H1 (cell line): ENCODE data around the gene JADE3. TPM values are rescaled to one million over a fixed set of nuclear protein-coding genes. Genes with fewer than 3 reads are reported as not detected.

Experiments used
- CTCF ChIA-PET: fragments of 300-600 bp; sonication (Branson Sonifier 250); formaldehyde crosslinking; loops from one replicate; lab custom pipeline; 2021; ENCODE audit not compliant: partially characterized antibody; lab: Charles Lee
- POLR2A ChIA-PET: fragments of 300-600 bp; sonication (Branson Sonifier 250); formaldehyde crosslinking; loops from one replicate; lab custom pipeline; 2021; ENCODE audit warnings: inconsistent platforms; ENCODE audit not compliant: partially characterized antibody; lab: Charles Lee
- DNase-seq, 2 experiments: peaks; one replicate each; pipeline versions ENCODE4 v3.0.0 to v3.0.0-alpha.2; 2010 to 2022; ENCODE audit warnings: low spot score in 2 of 2, low read depth in 1 of 2, mixed read lengths in 1 of 2
- FAIRE-seq: peaks from 2 replicates; lab custom pipeline; 2011; peaks lifted over from hg19 to GRCh38; lab: Jason Lieb, UNC
- H2AFZ ChIP-seq: 2 replicates; pipeline ENCODE4 v1.8.1; 2012; ENCODE audit warnings: low read length, inconsistent platforms
- H2AK5ac ChIP-seq: 2 replicates; pipeline ENCODE4 v1.6.1; 2013; ENCODE audit warnings: low read depth, low read length
- H2BK120ac ChIP-seq: replicated peaks from 2 replicates; pipeline ENCODE3; 2013; ENCODE audit warnings: low read depth, low read length, inconsistent platforms
- H2BK12ac ChIP-seq: 2 replicates; pipeline ENCODE4 v1.6.1; 2013; ENCODE audit warnings: low read depth, low read length
- H2BK15ac ChIP-seq: 2 replicates; pipeline ENCODE4 v1.6.1; 2013; ENCODE audit warnings: low read length
- H2BK20ac ChIP-seq: 2 replicates; pipeline ENCODE4 v1.6.1; 2013; ENCODE audit warnings: low read length
- H2BK5ac ChIP-seq: 2 replicates; pipeline ENCODE4 v1.6.1; 2013; ENCODE audit warnings: low read depth, low read length
- H3K14ac ChIP-seq: 2 replicates; pipeline ENCODE4 v1.6.1; 2013; ENCODE audit warnings: inconsistent platforms; ENCODE audit not compliant: insufficient read length
- H3K18ac ChIP-seq: 2 replicates; pipeline ENCODE4 v1.6.1; 2013; ENCODE audit warnings: low read length; ENCODE audit errors: extremely low read depth
- H3K23ac ChIP-seq: 2 replicates; pipeline ENCODE4 v1.6.1; 2013; ENCODE audit warnings: inconsistent platforms; ENCODE audit not compliant: insufficient read length
- H3K23me2 ChIP-seq: 2 replicates; pipeline ENCODE4 v1.6.1; 2013; ENCODE audit warnings: low read depth, low read length
- H3K27ac ChIP-seq: 2 replicates; pipeline ENCODE4 v1.6.1; 2011; ENCODE audit warnings: low read depth, low read length, inconsistent platforms
- H3K27me3 ChIP-seq, 4 experiments: replicated peaks in 1 of 4; 1 replicate in 1 of 4; 2 replicates in 3 of 4; pipeline versions ENCODE4 v1.6.1 to v1.8.1; 2011 to 2013; ENCODE audit warnings: low read length in 3 of 4, mild to moderate bottlenecking in 3 of 4, inconsistent platforms in 2 of 4, mixed read lengths in 2 of 4, moderate library complexity in 1 of 4; ENCODE audit not compliant: control insufficient read depth in 3 of 4, insufficient read depth in 3 of 4; ENCODE audit errors: extremely low read depth in 1 of 4
- H3K36me3 ChIP-seq, 4 experiments: 2 replicates each; pipeline versions ENCODE4 v1.6.1 to v1.8.1; 2011 to 2013; ENCODE audit warnings: mild to moderate bottlenecking in 4 of 4, low read length in 3 of 4, moderate library complexity in 2 of 4, control low read depth in 1 of 4, inconsistent platforms in 1 of 4; ENCODE audit not compliant: insufficient read depth in 4 of 4, control insufficient read depth in 2 of 4
- H3K4ac ChIP-seq: replicated peaks from 2 replicates; pipeline ENCODE3; 2013; ENCODE audit warnings: low read length, low read depth, mixed read lengths, inconsistent platforms; ENCODE audit not compliant: insufficient read length
- H3K4me1 ChIP-seq, 4 experiments: replicated peaks in 1 of 4; 1 replicate in 1 of 4; 2 replicates in 3 of 4; pipeline versions ENCODE4 v1.6.1 to v1.8.1; 2011 to 2013; ENCODE audit warnings: low read length in 3 of 4, inconsistent platforms in 2 of 4, mixed read lengths in 1 of 4; ENCODE audit not compliant: insufficient read depth in 4 of 4, control insufficient read depth in 3 of 4
- H3K4me2 ChIP-seq, 2 experiments: 2 replicates each; pipeline versions ENCODE4 v1.6.1 to v1.8.1; 2011 to 2013; ENCODE audit warnings: low read depth in 2 of 2, low read length in 2 of 2, control low read depth in 1 of 2, inconsistent platforms in 1 of 2, mild to moderate bottlenecking in 1 of 2; ENCODE audit not compliant: insufficient read depth in 1 of 2
- H3K4me3 ChIP-seq, 4 experiments: fragments of 200-600, 300-600 bp in 1 of 4; sonication (generic), shearing (Covaris generic), sonication (Bioruptor Twin) in 1 of 4; 2 replicates each; pipeline versions ENCODE4 v1.5.1 to v1.8.1; 2011 to 2016; ENCODE audit warnings: low read length in 4 of 4, low read depth in 3 of 4, control low read depth in 2 of 4, inconsistent platforms in 2 of 4, mild to moderate bottlenecking in 2 of 4, mixed read lengths in 1 of 4, moderate library complexity in 1 of 4; ENCODE audit not compliant: insufficient read depth in 2 of 4; ENCODE audit errors: extremely low read depth in 1 of 4
- H3K56ac ChIP-seq: replicated peaks from 2 replicates; pipeline ENCODE3; 2013; ENCODE audit warnings: low read depth, mild to moderate bottlenecking, mixed read lengths, low read length, inconsistent platforms; ENCODE audit not compliant: insufficient read length
- H3K79me1 ChIP-seq: 2 replicates; pipeline ENCODE4 v1.6.1; 2013; ENCODE audit warnings: low read depth, low read length, control low read depth
- H3K79me2 ChIP-seq, 2 experiments: 2 replicates each; pipeline versions ENCODE4 v1.6.1 to v1.8.1; 2012 to 2013; ENCODE audit warnings: low read length in 2 of 2, mild to moderate bottlenecking in 2 of 2, inconsistent platforms in 1 of 2; ENCODE audit not compliant: insufficient read depth in 2 of 2, control insufficient read depth in 1 of 2
- H3K9ac ChIP-seq, 4 experiments: replicated peaks in 1 of 4; 1 replicate in 1 of 4; 2 replicates in 3 of 4; pipeline versions ENCODE4 v1.6.1 to v1.8.1; 2011 to 2013; ENCODE audit warnings: low read depth in 3 of 4, low read length in 3 of 4, control low read depth in 2 of 4, mild to moderate bottlenecking in 2 of 4, moderate library complexity in 2 of 4, inconsistent platforms in 1 of 4; ENCODE audit errors: extremely low read depth in 1 of 4
- H3K9me3 ChIP-seq, 2 experiments: 2 replicates each; pipeline versions ENCODE4 v1.6.1 to v1.8.1; 2012 to 2013; ENCODE audit warnings: mild to moderate bottlenecking in 2 of 2, moderate library complexity in 2 of 2, control low read depth in 1 of 2, inconsistent platforms in 1 of 2, low read depth in 1 of 2, low read length in 1 of 2, mixed read lengths in 1 of 2; ENCODE audit not compliant: insufficient read depth in 2 of 2
- H4K20me1 ChIP-seq, 2 experiments: replicated peaks in 1 of 2; 2 replicates each; pipeline versions ENCODE3 to v1.8.1; 2011 to 2013; ENCODE audit warnings: inconsistent platforms in 2 of 2, low read length in 2 of 2, mild to moderate bottlenecking in 1 of 2; ENCODE audit not compliant: insufficient read depth in 2 of 2, control insufficient read depth in 1 of 2
- H4K5ac ChIP-seq: 2 replicates; pipeline ENCODE4 v1.6.1; 2013; ENCODE audit warnings: low read length, low read depth, mixed read lengths, inconsistent platforms; ENCODE audit not compliant: insufficient read length
- H4K8ac ChIP-seq: 2 replicates; pipeline ENCODE4 v1.8.0; 2013; ENCODE audit warnings: mild to moderate bottlenecking, moderate library complexity, low read length, inconsistent platforms; ENCODE audit not compliant: insufficient read depth; ENCODE audit errors: extremely low read depth
- H4K91ac ChIP-seq: replicated peaks from 2 replicates; pipeline ENCODE3; 2013; ENCODE audit warnings: low read length, mixed read lengths, inconsistent platforms; ENCODE audit not compliant: insufficient read length
- BCL11A ChIP-seq, 2 experiments: IDR thresholded peaks; one replicate each; pipeline ENCODE4 v1.6.1; 2011; ENCODE audit warnings: low read depth in 2 of 2, low read length in 2 of 2, mild to moderate bottlenecking in 2 of 2
- CBX8 ChIP-seq: fragments of 300-800, 300-1000 bp; sonication (generic); IDR thresholded peaks from 2 replicates; pipeline ENCODE4 v1.7.1; 2016; ENCODE audit warnings: low read depth, low read length, borderline replicate concordance
- GABPA ChIP-seq: IDR thresholded peaks from 2 replicates; pipeline ENCODE4 v1.6.1; 2011; ENCODE audit warnings: mild to moderate bottlenecking, low read length, moderate library complexity, borderline replicate concordance; ENCODE audit not compliant: insufficient read depth
- JUND ChIP-seq: IDR thresholded peaks from 2 replicates; pipeline ENCODE4 v1.6.1; 2011; ENCODE audit warnings: mild to moderate bottlenecking, improper control_type of control experiment, low read length
- SP4 ChIP-seq: IDR thresholded peaks from 2 replicates; pipeline ENCODE4 v1.6.1; 2012; ENCODE audit warnings: low read length, inconsistent platforms
- TBP ChIP-seq: IDR thresholded peaks from 2 replicates; pipeline ENCODE4 v1.6.1; 2011; ENCODE audit warnings: low read depth, low read length, improper control_type of control experiment
- WGBS, 2 experiments: shearing (Covaris generic) in 1 of 2; methylation state at CpG; one replicate each; pipeline versions ENCODE4 v1.1.6 to v1.1.7; 2013 to 2015; ENCODE audit warnings: low lambda C conversion rate in 2 of 2, mixed read lengths in 2 of 2, inconsistent platforms in 1 of 2, low coverage in 1 of 2, missing lambda C conversion rate in 1 of 2; ENCODE audit not compliant: insufficient replicate concordance in 2 of 2, insufficient coverage in 1 of 2, insufficient read length in 1 of 2; ENCODE audit errors: extremely low coverage in 1 of 2, missing lambda C conversion rate in 1 of 2; 5-methylcytosine and 5-hydroxymethylcytosine counted together
- polyA plus RNA-seq, 7 experiments: library from polyadenylated mRNA; depleted of rRNA in 3 of 7; stranded (reverse) in 5 of 7; unstranded in 2 of 7; fragments of >200 nt in 5 of 7; fragments of 200-250 nt in 2 of 7; gene quantifications; 1 replicate in 5 of 7; 2 replicates in 1 of 7; 4 replicates in 1 of 7; pipeline versions ENCODE4 v1.2.1 to v1.2.3, GENCODE V29; 2011 to 2013; ENCODE audit warnings: missing spikeins in 2 of 7, mixed read lengths in 2 of 7
- total RNA-seq: library from RNA; stranded (reverse); fragmentation: NEBNext Ultra II Directional; extraction: Animal tissue kit (Norgen Biotek cat#: 25700); gene quantifications from 2 replicates; pipeline ENCODE4 v1.2.1, GENCODE V29; 2021

The JADE3 gene
- total and polyA plus RNA-seq, 2 of the 8 experiments (the other 6 are each of a cell fraction or from before 2014, with no cell fraction given): 6.9 to 21.5 TPM

- 87% methylated on average over 2 of the region's 2 CpGs; no CpG with 5 or more reads in 1 of the 2 experiments for WGBS, 2 experiments
- no peaks in the 10 kb centered on the region for H3K9me3 ChIP-seq
- TF ChIP-seq SP4 (no peak), CBX8 (no peak), TBP (no peak), GABPA (no peak), JUND (no peak), BCL11A (IDR thresholded peaks at IDR 0.05; ENCODE audit: low read depth in 2 of 2, low read length in 2 of 2) (no peak)
- no peak overlapping the region for H2BK5ac ChIP-seq
- H4K20me1 ChIP-seq: no peaks in the 10 kb centered on the region
- no peak overlapping the region for H4K5ac ChIP-seq
- FAIRE-seq (no peak), DNase-seq (no peak)
- H3K27me3 ChIP-seq: no peaks in the 10 kb centered on the region
- H3K4me2 ChIP-seq: no peak overlapping the region
- no peak overlapping the region for H2AFZ ChIP-seq
- no peak overlapping the region for H3K18ac ChIP-seq
- POLR2A ChIA-PET: no interaction called here
- no peaks in the 10 kb centered on the region for H3K79me1 ChIP-seq
- H2BK15ac ChIP-seq: no peak overlapping the region
- no peak overlapping the region for H2BK20ac ChIP-seq
- no peak overlapping the region for H2AK5ac ChIP-seq
- H3K14ac ChIP-seq: no peak overlapping the region
- H3K56ac ChIP-seq: no peak overlapping the region
- no peak overlapping the region for H3K23ac ChIP-seq
- H4K8ac ChIP-seq: no peak overlapping the region
- no peak overlapping the region for H3K27ac ChIP-seq
- no peak overlapping the region for H3K9ac ChIP-seq
- H3K4me3 ChIP-seq: no peak overlapping the region
- no peak overlapping the region for H2BK120ac ChIP-seq
- CTCF ChIA-PET: interaction anchor here (1.0 to 2.7 kb wide), 8 partner anchors 17 to 161 kb away, joined by 3 to 12 read pairs (median 4); no protein-coding TSS in a partner anchor
- H3K23me2 ChIP-seq: no peaks in the 10 kb centered on the region
- no peaks in the 10 kb centered on the region for H3K36me3 ChIP-seq
- no peaks in the 10 kb centered on the region for H3K79me2 ChIP-seq
- no peaks in the 10 kb centered on the region; a peak in 1 of 7 replicates for H3K4me1 ChIP-seq
- no peak overlapping the region for H2BK12ac ChIP-seq
- H3K4ac ChIP-seq: no peak overlapping the region
- H4K91ac ChIP-seq: no peak overlapping the region
Observed at GRCh38 chrX:46904626-46905025, 7.6 kb upstream of the JADE3 start.
